ENCODE results near the gene ATP2A2.

ATP2A2 gene

GRCh38 chr12:110256780-110257431 lies 24.1 kb upstream of the ATP2A2 start:
- TF ChIP-seq, protein P1, sequence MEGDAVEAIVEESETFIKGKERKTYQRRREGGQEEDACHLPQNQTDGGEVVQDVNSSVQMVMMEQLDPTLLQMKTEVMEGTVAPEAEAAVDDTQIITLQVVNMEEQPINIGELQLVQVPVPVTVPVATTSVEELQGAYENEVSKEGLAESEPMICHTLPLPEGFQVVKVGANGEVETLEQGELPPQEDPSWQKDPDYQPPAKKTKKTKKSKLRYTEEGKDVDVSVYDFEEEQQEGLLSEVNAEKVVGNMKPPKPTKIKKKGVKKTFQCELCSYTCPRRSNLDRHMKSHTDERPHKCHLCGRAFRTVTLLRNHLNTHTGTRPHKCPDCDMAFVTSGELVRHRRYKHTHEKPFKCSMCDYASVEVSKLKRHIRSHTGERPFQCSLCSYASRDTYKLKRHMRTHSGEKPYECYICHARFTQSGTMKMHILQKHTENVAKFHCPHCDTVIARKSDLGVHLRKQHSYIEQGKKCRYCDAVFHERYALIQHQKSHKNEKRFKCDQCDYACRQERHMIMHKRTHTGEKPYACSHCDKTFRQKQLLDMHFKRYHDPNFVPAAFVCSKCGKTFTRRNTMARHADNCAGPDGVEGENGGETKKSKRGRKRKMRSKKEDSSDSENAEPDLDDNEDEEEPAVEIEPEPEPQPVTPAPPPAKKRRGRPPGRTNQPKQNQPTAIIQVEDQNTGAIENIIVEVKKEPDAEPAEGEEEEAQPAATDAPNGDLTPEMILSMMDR (IDR thresholded peaks at IDR 0.05; ENCODE audit: insufficient read depth, low read depth, low read length, missing control alignments), result no peak
- no peak overlapping the region for H3K4me3 ChIP-seq (ENCODE audit: low read length)
- DNase-seq (ENCODE audit: low read depth), result no peak

DNA sequence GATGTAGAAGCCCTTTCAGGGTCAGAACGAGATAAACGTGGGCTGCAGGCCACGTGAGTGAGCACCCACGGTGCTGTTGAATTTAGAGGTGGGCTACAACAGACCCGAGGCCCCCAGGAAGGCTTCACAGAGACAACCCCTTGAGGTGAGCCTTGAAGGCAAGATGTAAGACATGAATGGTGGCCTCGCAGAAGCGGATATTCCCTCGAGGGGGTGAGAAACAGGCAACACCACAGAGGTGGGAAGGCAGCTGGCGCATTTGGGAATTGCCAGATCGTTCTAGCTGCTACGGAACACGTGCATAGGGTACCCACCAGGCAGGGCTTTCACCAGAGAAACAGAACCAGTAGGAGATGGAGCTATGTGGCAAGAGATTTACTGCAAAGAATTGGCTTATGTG lies 22.6 kb upstream of the ATP2A2 start:
- TF ChIP-seq, protein P1 (IDR thresholded peaks at IDR 0.05; ENCODE audit: insufficient read depth, low read depth, low read length, missing control alignments), result no peak
- no peak overlapping the region for H3K4me3 ChIP-seq (ENCODE audit: low read length)
- no peak for DNase-seq (ENCODE audit: low read depth)

GRCh38 chr12:110262442-110263388 lies 18.3 kb upstream of the ATP2A2 start:
- no peak overlapping the region for H3K4me3 ChIP-seq (ENCODE audit: low read length)
- TF ChIP-seq, protein P1 (IDR thresholded peaks at IDR 0.05; ENCODE audit: insufficient read depth, low read depth, low read length, missing control alignments), result no peak
- peak; percentile 81 for DNase-seq (ENCODE audit: low read depth)

GRCh38 chr12:110266381-110266960 lies 14.6 kb upstream of the ATP2A2 start:
- no peak overlapping the region for H3K4me3 ChIP-seq (ENCODE audit: low read length)
- DNase-seq (ENCODE audit: low read depth), result no peak
- TF ChIP-seq, protein P1 (IDR thresholded peaks at IDR 0.05; ENCODE audit: insufficient read depth, low read depth, low read length, missing control alignments), result no peak

GRCh38 chr12:110266980-110267620 lies 13.9 kb upstream of the ATP2A2 start:
- H3K4me3 ChIP-seq (ENCODE audit: low read length), result no peak overlapping the region
- DNase-seq (ENCODE audit: low read depth), result peak; percentile 35
- TF ChIP-seq, protein P1 (IDR thresholded peaks at IDR 0.05; ENCODE audit: insufficient read depth, low read depth, low read length, missing control alignments), result no peak

DNA sequence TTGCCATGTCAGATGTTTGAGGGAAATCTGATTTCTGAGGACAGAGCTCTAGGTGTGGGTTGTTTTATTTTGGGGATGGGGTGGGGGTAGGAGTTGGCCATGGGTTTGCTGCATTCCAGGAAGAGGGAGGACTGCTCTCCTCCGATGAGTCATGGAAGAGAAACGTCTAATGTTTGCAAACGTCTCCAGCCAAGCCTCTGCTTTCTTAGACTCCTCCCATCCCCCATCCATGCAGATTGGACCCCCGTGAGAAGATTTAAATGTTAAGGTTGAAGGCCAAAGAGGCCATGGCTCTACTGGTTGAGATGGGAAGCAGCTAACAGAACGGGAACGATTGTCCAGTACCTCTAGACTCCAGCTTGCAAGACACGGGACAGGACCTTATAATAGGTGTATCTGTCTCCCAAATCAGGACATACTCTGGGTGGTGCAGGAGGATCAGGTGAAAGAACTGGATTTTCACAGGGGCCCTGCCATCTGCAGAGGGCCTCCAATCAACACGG lies 11.4 kb upstream of the ATP2A2 start:
- H3K4me3 ChIP-seq (ENCODE audit: low read length), result no peak overlapping the region
- TF ChIP-seq, protein P1 (IDR thresholded peaks at IDR 0.05; ENCODE audit: insufficient read depth, low read depth, low read length, missing control alignments), result no peak
- DNase-seq (ENCODE audit: low read depth), result peak; percentile 70
